ACHN (cell line): ENCODE results near the gene ADRA2B.
"Not testable (repeated sequence)": the region's sequence is repeated elsewhere in the genome, so short reads cannot be mapped to it uniquely, and the experiment has no call there.

Source experiments
- DNase-seq: peaks from one replicate; pipeline ENCODE4 v3.0.0-alpha.2; 2015
- in situ Hi-C: cut with HindIII; loops from 2 replicates; pipeline ENCODE4 v1.10.0; 2017; ENCODE audit warnings: low sequenced_read_pairs, low pct_ligation_motif_present, low pct_unique_long_range_greater_than_20kb

The ADRA2B gene

GRCh38 chr2:96097951-96098823, 18.2 kb downstream of the ADRA2B start:
- no peak for DNase-seq
- in situ Hi-C loops = no loop called here

- in situ Hi-C loops = no loop called here
- no peak for DNase-seq
Observed at GRCh38 chr2:96097441-96097840, 18.9 kb downstream of the ADRA2B start.

GRCh38 chr2:96095116-96095636, 21.2 kb downstream of the ADRA2B start:
- in situ Hi-C loops = no loop called here
- DNase-seq = no peak

GRCh38 chr2:96093528-96093927, 22.8 kb downstream of the ADRA2B start:
- in situ Hi-C loops = no loop called here
- no peak for DNase-seq

- no peak for DNase-seq
- in situ Hi-C loops = no loop called here
Observed at GRCh38 chr2:96092951-96093350, 23.4 kb downstream of the ADRA2B start.

GRCh38 chr2:96092573-96092877, 23.8 kb downstream of the ADRA2B start:
- in situ Hi-C loops = no loop called here

GRCh38 chr2:96091711-96092572, 24.4 kb downstream of the ADRA2B start:
- in situ Hi-C loops = no loop called here
- DNase-seq = no peak

More at GRCh38 chr2:96092573-96092877, 23.8 kb downstream of the ADRA2B start:
- DNase-seq = no peak

GRCh38 chr2:96091141-96091710, 25.1 kb downstream of the ADRA2B start:
- no peak for DNase-seq
- in situ Hi-C loops = no loop called here

- in situ Hi-C loops = no loop called here
- no peak for DNase-seq
Observed at GRCh38 chr2:96090196-96090926, 26.0 kb downstream of the ADRA2B start.

GRCh38 chr2:96089356-96090195, 26.8 kb downstream of the ADRA2B start:
- DNase-seq = no peak
- in situ Hi-C loops = no loop called here

- in situ Hi-C loops = no loop called here
- DNase-seq = no peak
Observed at GRCh38 chr2:96088340-96089335, 27.7 kb downstream of the ADRA2B start.

- no peak for DNase-seq
- in situ Hi-C loops = no loop called here
Observed at GRCh38 chr2:96087130-96087529, 29.2 kb downstream of the ADRA2B start.

GRCh38 chr2:96085541-96086355, 30.6 kb downstream of the ADRA2B start:
- peak; percentile 20 for DNase-seq
- in situ Hi-C loops = no loop called here

- DNase-seq, in situ Hi-C loops: not testable (repeated sequence)
Observed at GRCh38 chr2:96084858-96085518, 31.4 kb downstream of the ADRA2B start.
